Fibroblast of lung (primary cell): ENCODE data around the gene IRF1. TPM values are rescaled to one million over a fixed set of nuclear protein-coding genes. Genes with fewer than 3 reads are reported as not detected.

Source experiments
- DNase-seq, 2 donors: peaks; one replicate each; pipeline versions ENCODE4 v3.0.0 to v3.0.0-alpha.2; 2010; ENCODE audit warnings: low read depth in 2 of 2
- H2AFZ ChIP-seq: 2 replicates; pipeline ENCODE4 v1.5.1; 2012; ENCODE audit warnings: low read length, control low read depth, inconsistent platforms
- H3K27ac ChIP-seq: 2 replicates; pipeline ENCODE4 v1.5.1; 2011; ENCODE audit warnings: low read length, control low read depth; ENCODE audit not compliant: insufficient read depth
- H3K27me3 ChIP-seq: 2 replicates; pipeline ENCODE4 v1.5.1; 2011; ENCODE audit warnings: mild to moderate bottlenecking, low read length; ENCODE audit not compliant: control insufficient read depth, insufficient read depth
- H3K36me3 ChIP-seq: 2 replicates; pipeline ENCODE4 v1.5.1; 2011; ENCODE audit warnings: low read length; ENCODE audit not compliant: control insufficient read depth, insufficient read depth
- H3K4me1 ChIP-seq: 2 replicates; pipeline ENCODE4 v1.5.1; 2011; ENCODE audit warnings: low read length; ENCODE audit not compliant: control insufficient read depth, insufficient read depth; ENCODE audit errors: extremely low read depth
- H3K4me2 ChIP-seq: 2 replicates; pipeline ENCODE4 v1.5.1; 2011; ENCODE audit warnings: low read length, control low read depth; ENCODE audit not compliant: insufficient read depth; ENCODE audit errors: extremely low read depth
- H3K4me3 ChIP-seq, 4 experiments: fragments of 200-600 bp in 1 of 4; sonication (generic) in 1 of 4; replicated peaks in 1 of 4; 2 replicates each; pipeline ENCODE4 v1.5.1; 2011 to 2016; ENCODE audit warnings: low read length in 4 of 4, low read depth in 3 of 4, mild to moderate bottlenecking in 3 of 4, control low read depth in 2 of 4, inconsistent platforms in 1 of 4, mixed read lengths in 1 of 4; ENCODE audit not compliant: insufficient read depth in 1 of 4; ENCODE audit errors: control extremely low read depth in 1 of 4
- H3K79me2 ChIP-seq: 2 replicates; pipeline ENCODE4 v1.5.1; 2012; ENCODE audit warnings: mild to moderate bottlenecking, low read length, inconsistent platforms; ENCODE audit not compliant: control insufficient read depth, insufficient read depth
- H3K9ac ChIP-seq: 2 replicates; pipeline ENCODE4 v1.5.1; 2011; ENCODE audit warnings: mild to moderate bottlenecking, low read length, control low read depth; ENCODE audit not compliant: insufficient read depth
- H3K9me3 ChIP-seq: 2 replicates; pipeline ENCODE4 v1.5.1; 2012; ENCODE audit warnings: low read depth, low read length; ENCODE audit not compliant: control insufficient read depth, insufficient read depth
- H4K20me1 ChIP-seq: 2 replicates; pipeline ENCODE4 v1.5.1; 2011; ENCODE audit warnings: low read length; ENCODE audit not compliant: control insufficient read depth, insufficient read depth; ENCODE audit errors: extremely low read depth
- EZH2 ChIP-seq: IDR thresholded peaks from 2 replicates; pipeline ENCODE4 v1.5.1; 2012; ENCODE audit warnings: low read length, control low read depth, mild to moderate bottlenecking; ENCODE audit errors: missing control alignments
- polyA plus RNA-seq, 2 donors: library from polyadenylated mRNA; depleted of rRNA in 1 of 2; stranded (reverse) in 1 of 2; unstranded in 1 of 2; fragments of >200 nt; gene quantifications; 2 replicates each; pipeline ENCODE4 v1.2.1, GENCODE V29; 2011 to 2012; ENCODE audit warnings: missing spikeins in 1 of 2
- total RNA-seq: library from RNA; depleted of rRNA; stranded (reverse); fragments of >200 nt; gene quantifications from 2 replicates; pipeline ENCODE4 v1.2.1, GENCODE V29; 2014
- TF ChIP-seq, protein P1 (sequence below), 2 donors: IDR thresholded peaks in 1 of 2; conservative IDR thresholded peaks in 1 of 2; 1 replicate in 1 of 2; 2 replicates in 1 of 2; pipeline ENCODE4 v1.5.1; 2011 to 2012; ENCODE audit warnings: low read length in 2 of 2, control low read depth in 1 of 2, inconsistent platforms in 1 of 2, low read depth in 1 of 2, mild to moderate bottlenecking in 1 of 2

Gene IRF1
- total and polyA plus RNA-seq, 2 donors (not counting 1 experiment from before 2014, with no cell fraction given), result 34.7 to 37.6 TPM

GRCh38 chr5:132500244-132500930 lies 9.8 kb upstream of the IRF1 start:
- Histone ChIP-seq H3K27ac (no peak overlapping the region), H3K9me3 (no peaks in the 10 kb centered on the region), H3K4me3 (no peak overlapping the region), H3K27me3 (no peaks in the 10 kb centered on the region), H4K20me1 (no peaks in the 10 kb centered on the region), H2AFZ (no peak overlapping the region), H3K4me2 (no peak overlapping the region), H3K9ac (no peak overlapping the region), H3K36me3 (no peaks in the 10 kb centered on the region), H3K4me1 (peaks cover 38% of the 10 kb centered on the region), H3K79me2 (no peaks in the 10 kb centered on the region)
- no peak for DNase-seq
- TF ChIP-seq, protein P1, sequence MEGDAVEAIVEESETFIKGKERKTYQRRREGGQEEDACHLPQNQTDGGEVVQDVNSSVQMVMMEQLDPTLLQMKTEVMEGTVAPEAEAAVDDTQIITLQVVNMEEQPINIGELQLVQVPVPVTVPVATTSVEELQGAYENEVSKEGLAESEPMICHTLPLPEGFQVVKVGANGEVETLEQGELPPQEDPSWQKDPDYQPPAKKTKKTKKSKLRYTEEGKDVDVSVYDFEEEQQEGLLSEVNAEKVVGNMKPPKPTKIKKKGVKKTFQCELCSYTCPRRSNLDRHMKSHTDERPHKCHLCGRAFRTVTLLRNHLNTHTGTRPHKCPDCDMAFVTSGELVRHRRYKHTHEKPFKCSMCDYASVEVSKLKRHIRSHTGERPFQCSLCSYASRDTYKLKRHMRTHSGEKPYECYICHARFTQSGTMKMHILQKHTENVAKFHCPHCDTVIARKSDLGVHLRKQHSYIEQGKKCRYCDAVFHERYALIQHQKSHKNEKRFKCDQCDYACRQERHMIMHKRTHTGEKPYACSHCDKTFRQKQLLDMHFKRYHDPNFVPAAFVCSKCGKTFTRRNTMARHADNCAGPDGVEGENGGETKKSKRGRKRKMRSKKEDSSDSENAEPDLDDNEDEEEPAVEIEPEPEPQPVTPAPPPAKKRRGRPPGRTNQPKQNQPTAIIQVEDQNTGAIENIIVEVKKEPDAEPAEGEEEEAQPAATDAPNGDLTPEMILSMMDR (conservative IDR thresholded peaks at IDR 0.05 in 1 of 2, IDR thresholded peaks at IDR 0.05 in 1 of 2; ENCODE audit: low read depth in 1 of 2, low read length in 2 of 2), result no peak
- no peak for TF ChIP-seq EZH2

DNA sequence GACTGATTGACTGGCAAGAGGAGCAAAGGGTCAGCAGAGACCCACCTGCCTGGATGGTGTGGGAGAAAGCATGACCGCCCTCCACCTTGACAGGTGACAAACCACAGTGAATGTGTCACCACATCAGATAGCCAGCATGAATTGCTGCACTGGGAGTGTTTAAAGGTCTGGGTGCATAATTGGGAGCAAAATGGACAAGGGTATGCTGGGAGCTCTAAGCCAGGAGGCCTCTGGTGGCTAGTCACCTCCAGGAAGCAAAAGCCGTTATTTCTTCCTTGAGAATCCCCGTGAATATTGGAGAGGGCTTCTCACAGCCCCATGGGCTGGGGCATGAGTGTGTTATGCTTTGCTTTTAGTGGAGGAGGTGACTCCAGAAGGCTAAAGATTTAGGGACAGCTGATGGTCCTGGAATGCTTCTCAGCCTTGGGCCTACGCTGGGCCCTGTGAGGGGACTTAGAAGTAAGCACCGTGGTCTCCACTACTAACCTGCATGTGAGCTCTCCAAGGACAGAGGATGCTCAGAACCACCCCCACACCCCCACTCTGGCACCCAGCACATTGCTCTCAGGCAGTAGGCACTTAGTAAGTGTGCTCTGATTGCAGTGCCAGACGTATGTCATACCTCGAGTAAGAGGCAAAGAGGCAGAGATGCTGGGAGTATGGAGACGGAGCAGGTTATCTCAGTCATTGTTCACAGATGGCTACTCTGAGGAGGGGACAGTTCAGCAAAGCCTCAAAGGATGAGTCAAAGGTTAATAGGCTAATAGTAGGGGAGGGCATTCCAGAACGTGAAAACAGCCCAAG lies 9.1 kb upstream of the IRF1 start:
- peaks cover 40% of the 10 kb centered on the region for H3K4me1 ChIP-seq
- H4K20me1 ChIP-seq, result no peaks in the 10 kb centered on the region
- no peak for DNase-seq
- no peak overlapping the region for H2AFZ ChIP-seq
- no peaks in the 10 kb centered on the region for H3K9me3 ChIP-seq
- H3K79me2 ChIP-seq, result no peaks in the 10 kb centered on the region
- H3K4me2 ChIP-seq, result no peak overlapping the region
- no peaks in the 10 kb centered on the region for H3K36me3 ChIP-seq
- H3K4me3 ChIP-seq, result no peak overlapping the region
- H3K27ac ChIP-seq, result no peak overlapping the region
- H3K27me3 ChIP-seq, result no peaks in the 10 kb centered on the region
- TF ChIP-seq, protein P1 (conservative IDR thresholded peaks at IDR 0.05 in 1 of 2, IDR thresholded peaks at IDR 0.05 in 1 of 2; ENCODE audit: low read depth in 1 of 2, low read length in 2 of 2), result no peak
- TF ChIP-seq EZH2, result no peak
- no peak overlapping the region for H3K9ac ChIP-seq

GRCh38 chr5:132498686-132499271 lies 8.2 kb upstream of the IRF1 start:
- H3K27me3 ChIP-seq, result no peaks in the 10 kb centered on the region
- H3K27ac ChIP-seq, result peak overlapping the region; percentile 93
- H3K4me3 ChIP-seq, result no peak overlapping the region
- H4K20me1 ChIP-seq, result no peaks in the 10 kb centered on the region
- H3K4me2 ChIP-seq, result no peak overlapping the region
- no peak overlapping the region for H3K9ac ChIP-seq
- H2AFZ ChIP-seq, result no peak overlapping the region
- H3K36me3 ChIP-seq, result no peaks in the 10 kb centered on the region
- no peaks in the 10 kb centered on the region for H3K9me3 ChIP-seq
- no peaks in the 10 kb centered on the region for H3K79me2 ChIP-seq
- peak in 1 of 2 donors; percentile 48 for DNase-seq
- H3K4me1 ChIP-seq, result peaks cover 46% of the 10 kb centered on the region
- TF ChIP-seq EZH2, result no peak
- TF ChIP-seq, protein P1 (conservative IDR thresholded peaks at IDR 0.05 in 1 of 2, IDR thresholded peaks at IDR 0.05 in 1 of 2; ENCODE audit: low read depth in 1 of 2, low read length in 2 of 2), result no peak
